Measurements from ENCODE around the gene LSM8. TPM values are rescaled to one million over a fixed set of nuclear protein-coding genes. Genes with fewer than 3 reads are reported as not detected.
"Not testable (repeated sequence)": the region's sequence is repeated elsewhere in the genome, so short reads cannot be mapped to it uniquely, and the experiment has no call there.

Gene LSM8
- total RNA-seq, result 10 to 100 TPM; 47.1 to 49.4 TPM
- polyA plus RNA-seq (2013, experiment 1 of 2), result 56.5 TPM
- polyA plus RNA-seq (2013, experiment 2 of 2), result 52.7 TPM
- 50.4 to 215 (median 118) reads per million in 172 experiments for total RNA-seq

DNA sequence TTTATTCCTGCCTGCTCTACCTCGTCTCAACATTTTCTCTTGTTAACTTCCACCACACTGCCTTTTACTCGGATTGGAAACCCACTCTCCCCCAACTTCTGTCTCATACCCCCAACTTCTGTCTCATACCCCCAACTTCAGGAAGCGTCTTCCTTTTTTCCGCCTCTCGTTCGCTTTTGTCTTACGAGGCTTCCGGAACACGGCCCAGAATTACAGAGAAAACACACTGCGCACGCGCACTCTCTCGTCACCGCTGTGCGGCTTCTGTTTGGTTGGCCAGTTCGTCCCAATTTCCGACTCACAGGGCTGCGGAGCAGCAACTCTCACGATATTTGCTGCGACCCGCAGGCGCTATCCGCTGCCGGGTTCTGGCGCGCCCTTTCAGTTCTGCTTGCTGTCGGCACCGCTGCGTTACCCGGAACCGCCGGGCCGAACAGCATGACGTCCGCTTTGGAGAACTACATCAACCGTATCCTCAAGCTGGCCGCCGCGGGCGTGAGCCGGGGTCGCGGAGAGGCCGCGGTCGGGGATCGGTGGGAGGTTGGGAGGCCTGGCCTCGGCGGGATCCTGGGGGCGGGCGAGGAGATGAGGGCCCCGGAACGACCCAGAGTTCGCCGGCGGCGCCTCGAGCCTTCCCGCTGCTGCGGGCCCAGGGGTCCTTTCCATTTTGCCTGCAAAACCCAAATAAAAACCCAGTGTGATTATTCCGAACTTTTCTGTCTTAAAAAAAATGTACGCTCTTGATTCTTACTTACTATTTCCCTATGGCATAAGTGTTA lies at the start of gene LSM8:
TSS of gene LSM8 (plus strand) at position 379 of the 779 bp plus-strand sequence. CDS start at position 439, 60 bp downstream.
- peak within 1 kb of the TSS; percentile 86 to 95 for H3K27ac ChIP-seq (ENCODE audit: low read depth in 1 of 2, low read length in 2 of 2)
- H3K36me3 ChIP-seq (ENCODE audit: insufficient read depth, low read length), result peaks cover 18% of the 10 kb centered on the region
- Mint-ChIP-seq H3K9me3 (no peaks in the 10 kb centered on the region), H3K27me3 (no peaks in the 10 kb centered on the region), H3K4me3 (peak within 1 kb of the TSS; percentile 96), H3K4me1 (ENCODE audit: low read depth) (peaks cover 51% of the 10 kb centered on the region), H3K36me3 (ENCODE audit: low read depth) (peaks cover 46% of the 10 kb centered on the region), H3K27ac (peak within 1 kb of the TSS; percentile 96)
- ChIA-PET POLR2A (no interaction called here), CTCF (interaction anchor here (0.8 kb wide), 1 partner anchor 12 kb away, joined by 3 read pairs; no protein-coding TSS in a partner anchor)
- ATAC-seq (ENCODE audit: poor library complexity) (peak; percentile 96), DNase-seq (peak; percentile 95 to 99 (median 96))
- intact Hi-C loops (cut with DNase I, micrococcal nuclease), result loop anchor here in 1 of 2 experiments (5.0 to 10.0 kb wide), 2 partner anchors 1312 to 1969 kb away; partner anchors contain the start of gene TES
- H3K27me3 ChIP-seq (ENCODE audit: control insufficient read depth in 1 of 2, insufficient read depth in 2 of 2, low read length in 2 of 2), result no peaks in the 10 kb centered on the region
- H3K4me3 ChIP-seq (ENCODE audit: low read length), result peak within 1 kb of the TSS; percentile 88
- peaks cover 13% of the 10 kb centered on the region for H3K4me1 ChIP-seq (ENCODE audit: insufficient read depth, low read length)
- H3K9me3 ChIP-seq (ENCODE audit: control insufficient read depth in 1 of 2, insufficient read depth in 1 of 2, low read length in 2 of 2), result no peaks in the 10 kb centered on the region
- TF ChIP-seq, protein P1, sequence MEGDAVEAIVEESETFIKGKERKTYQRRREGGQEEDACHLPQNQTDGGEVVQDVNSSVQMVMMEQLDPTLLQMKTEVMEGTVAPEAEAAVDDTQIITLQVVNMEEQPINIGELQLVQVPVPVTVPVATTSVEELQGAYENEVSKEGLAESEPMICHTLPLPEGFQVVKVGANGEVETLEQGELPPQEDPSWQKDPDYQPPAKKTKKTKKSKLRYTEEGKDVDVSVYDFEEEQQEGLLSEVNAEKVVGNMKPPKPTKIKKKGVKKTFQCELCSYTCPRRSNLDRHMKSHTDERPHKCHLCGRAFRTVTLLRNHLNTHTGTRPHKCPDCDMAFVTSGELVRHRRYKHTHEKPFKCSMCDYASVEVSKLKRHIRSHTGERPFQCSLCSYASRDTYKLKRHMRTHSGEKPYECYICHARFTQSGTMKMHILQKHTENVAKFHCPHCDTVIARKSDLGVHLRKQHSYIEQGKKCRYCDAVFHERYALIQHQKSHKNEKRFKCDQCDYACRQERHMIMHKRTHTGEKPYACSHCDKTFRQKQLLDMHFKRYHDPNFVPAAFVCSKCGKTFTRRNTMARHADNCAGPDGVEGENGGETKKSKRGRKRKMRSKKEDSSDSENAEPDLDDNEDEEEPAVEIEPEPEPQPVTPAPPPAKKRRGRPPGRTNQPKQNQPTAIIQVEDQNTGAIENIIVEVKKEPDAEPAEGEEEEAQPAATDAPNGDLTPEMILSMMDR (IDR thresholded peaks at IDR 0.05), result no peak

DNA sequence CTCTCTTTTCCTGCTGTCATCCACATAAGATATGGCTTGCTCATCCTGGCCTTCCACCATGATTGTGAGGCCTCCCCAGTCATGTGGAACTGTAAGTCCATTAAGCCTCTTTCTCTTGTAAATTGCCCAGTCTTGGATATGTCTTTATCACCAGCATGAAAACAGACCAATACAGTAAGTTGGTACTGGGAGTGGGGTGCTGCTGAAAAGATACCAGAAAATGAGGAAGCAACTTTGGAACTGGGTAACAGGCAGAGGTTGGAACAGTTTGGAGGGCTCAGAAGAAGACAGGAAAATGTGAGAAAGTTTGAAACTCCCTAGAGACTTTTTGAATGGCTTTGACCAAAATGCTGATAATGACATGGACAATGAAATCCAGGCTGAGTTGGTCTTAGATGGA lies 49.5 kb upstream of the LSM8 start:
- DNase-seq; intact Hi-C loops (cut with DNase I, micrococcal nuclease); ATAC-seq (ENCODE audit: poor library complexity); H3K36me3 ChIP-seq (ENCODE audit: insufficient read depth, low read length); H3K4me3 Mint-ChIP-seq; H3K4me3 ChIP-seq (ENCODE audit: low read length); H3K4me1 Mint-ChIP-seq (ENCODE audit: low read depth); POLR2A ChIA-PET; CTCF ChIA-PET; H3K4me1 ChIP-seq (ENCODE audit: insufficient read depth, low read length); H3K27ac ChIP-seq (ENCODE audit: low read depth in 1 of 2, low read length in 2 of 2); H3K27me3 ChIP-seq (ENCODE audit: control insufficient read depth in 1 of 2, insufficient read depth in 2 of 2, low read length in 2 of 2); H3K9me3 ChIP-seq (ENCODE audit: control insufficient read depth in 1 of 2, insufficient read depth in 1 of 2, low read length in 2 of 2); H3K27ac Mint-ChIP-seq; H3K36me3 Mint-ChIP-seq (ENCODE audit: low read depth); H3K9me3 Mint-ChIP-seq: not testable (repeated sequence)
- peaks cover 19% of the 10 kb centered on the region for H3K27me3 Mint-ChIP-seq

DNA sequence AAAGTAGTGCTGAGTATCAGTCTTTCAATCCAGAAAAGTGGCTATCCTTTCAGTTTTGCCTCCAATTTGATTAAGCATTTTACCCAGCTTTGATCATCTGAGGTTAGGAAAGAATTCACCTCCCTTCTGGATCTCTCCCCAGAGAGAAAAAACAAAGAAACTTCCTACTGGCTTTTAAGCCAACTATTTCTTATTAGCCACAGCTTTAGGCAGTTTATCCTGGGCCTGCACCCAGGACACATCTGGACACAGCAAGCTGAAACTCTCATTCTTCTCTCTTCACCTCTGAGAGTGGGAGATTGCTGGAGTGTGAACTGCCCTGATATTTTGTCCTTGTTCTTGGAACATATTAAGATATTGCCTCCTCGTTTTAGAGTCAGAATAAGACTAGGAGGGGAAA lies 43.5 kb upstream of the LSM8 start:
- Histone ChIP-seq H3K27me3 (ENCODE audit: control insufficient read depth in 1 of 2, insufficient read depth in 2 of 2, low read length in 2 of 2) (no peaks in the 10 kb centered on the region), H3K36me3 (ENCODE audit: insufficient read depth, low read length) (no peaks in the 10 kb centered on the region), H3K9me3 (ENCODE audit: control insufficient read depth in 1 of 2, insufficient read depth in 1 of 2, low read length in 2 of 2) (no peaks in the 10 kb centered on the region), H3K4me1 (ENCODE audit: insufficient read depth, low read length) (no peaks in the 10 kb centered on the region), H3K27ac (ENCODE audit: low read depth in 1 of 2, low read length in 2 of 2) (no peak overlapping the region), H3K4me3 (ENCODE audit: low read length) (no peak overlapping the region)
- Mint-ChIP-seq H3K36me3 (ENCODE audit: low read depth) (no peaks in the 10 kb centered on the region), H3K4me3 (no peak overlapping the region), H3K4me1 (ENCODE audit: low read depth) (no peaks in the 10 kb centered on the region), H3K9me3 (no peaks in the 10 kb centered on the region), H3K27me3 (peaks cover 30% of the 10 kb centered on the region), H3K27ac (no peak overlapping the region)
- ATAC-seq (ENCODE audit: poor library complexity) (no peak), DNase-seq (no peak)
- CTCF ChIA-PET, result no interaction called here
- TF ChIP-seq, protein P1 (IDR thresholded peaks at IDR 0.05), result no peak
- intact Hi-C loops (cut with DNase I, micrococcal nuclease), result loop anchor here in 1 of 2 experiments (10.0 kb wide), 1 partner anchor 926 kb away; no protein-coding TSS in a partner anchor
- POLR2A ChIA-PET, result no interaction called here
